Measurements from ENCODE around the gene GSTCD.
"Not testable (repeated sequence)": the region's sequence is repeated elsewhere in the genome, so short reads cannot be mapped to it uniquely, and the experiment has no call there.

DNA sequence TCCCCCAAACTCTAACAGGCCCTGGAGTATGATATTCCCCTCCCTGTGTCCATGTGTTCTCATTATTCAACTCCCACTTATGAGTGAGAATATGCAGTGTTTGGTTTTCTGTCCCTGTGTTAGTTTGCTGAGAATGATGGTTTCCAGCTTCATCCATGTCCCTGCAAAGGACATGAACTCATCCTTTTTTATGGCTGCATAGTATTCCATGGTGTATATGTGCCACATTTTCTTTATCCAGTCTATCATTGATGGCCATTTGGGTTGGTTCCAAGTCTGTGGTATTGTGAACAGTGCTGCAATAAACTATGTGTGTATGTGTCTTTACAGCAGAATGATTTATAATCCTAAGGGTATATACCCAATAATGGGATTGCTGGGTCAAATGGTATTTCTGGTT lies 61.9 kb downstream of the GSTCD start:
- TF ChIP-seq, protein P1, sequence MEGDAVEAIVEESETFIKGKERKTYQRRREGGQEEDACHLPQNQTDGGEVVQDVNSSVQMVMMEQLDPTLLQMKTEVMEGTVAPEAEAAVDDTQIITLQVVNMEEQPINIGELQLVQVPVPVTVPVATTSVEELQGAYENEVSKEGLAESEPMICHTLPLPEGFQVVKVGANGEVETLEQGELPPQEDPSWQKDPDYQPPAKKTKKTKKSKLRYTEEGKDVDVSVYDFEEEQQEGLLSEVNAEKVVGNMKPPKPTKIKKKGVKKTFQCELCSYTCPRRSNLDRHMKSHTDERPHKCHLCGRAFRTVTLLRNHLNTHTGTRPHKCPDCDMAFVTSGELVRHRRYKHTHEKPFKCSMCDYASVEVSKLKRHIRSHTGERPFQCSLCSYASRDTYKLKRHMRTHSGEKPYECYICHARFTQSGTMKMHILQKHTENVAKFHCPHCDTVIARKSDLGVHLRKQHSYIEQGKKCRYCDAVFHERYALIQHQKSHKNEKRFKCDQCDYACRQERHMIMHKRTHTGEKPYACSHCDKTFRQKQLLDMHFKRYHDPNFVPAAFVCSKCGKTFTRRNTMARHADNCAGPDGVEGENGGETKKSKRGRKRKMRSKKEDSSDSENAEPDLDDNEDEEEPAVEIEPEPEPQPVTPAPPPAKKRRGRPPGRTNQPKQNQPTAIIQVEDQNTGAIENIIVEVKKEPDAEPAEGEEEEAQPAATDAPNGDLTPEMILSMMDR (IDR thresholded peaks at IDR 0.05) = not testable (repeated sequence)
- TF ChIP-seq POLR2A (IDR thresholded peaks at IDR 0.05); POLR2AphosphoS5 (IDR thresholded peaks at IDR 0.05; ENCODE audit: insufficient read depth in 1 of 2, low read depth in 1 of 2): not testable (repeated sequence)

All from vagina (tissue), 2 donors.